Right renal pelvis (tissue), 4 donors: ENCODE results near the gene SERTAD2. TPM values are rescaled to one million over a fixed set of nuclear protein-coding genes. Genes with fewer than 3 reads are reported as not detected.

Experiments used
- DNase-seq, 4 donors: peaks; one replicate each; pipeline ENCODE4 v3.0.0-alpha.2; 2013; ENCODE audit warnings: low read depth in 4 of 4, low spot score in 3 of 4, missing footprints in 1 of 4
- polyA plus RNA-seq, 4 donors: library from polyadenylated mRNA; unstranded; fragments of 120-200 nt; gene quantifications; one replicate each; pipeline ENCODE4 v1.2.1, GENCODE V29; 2013; ENCODE audit not compliant: insufficient read length in 4 of 4

Gene SERTAD2
- polyA plus RNA-seq, 4 donors = 23.4 to 29.5 (median 26.7) TPM

- DNase-seq = no peak
Measured at GRCh38 chr2:64650722-64651338, 2.9 kb downstream of the SERTAD2 start.

GRCh38 chr2:64650296-64650695 is 3.4 kb downstream of the SERTAD2 start:
- DNase-seq = no peak

GRCh38 chr2:64649626-64650025 is 4.1 kb downstream of the SERTAD2 start:
- DNase-seq = no peak

- DNase-seq = no peak
Measured at GRCh38 chr2:64649013-64649484, 4.7 kb downstream of the SERTAD2 start.

- peak in 3 of 4 donors; percentile 71 to 78 (median 74) for DNase-seq
Measured at GRCh38 chr2:64646007-64646880, 7.5 kb downstream of the SERTAD2 start.

GRCh38 chr2:64644458-64645382 is 9.0 kb downstream of the SERTAD2 start:
- peak; percentile 83 to 90 (median 88) for DNase-seq

- DNase-seq = no peak
Measured at GRCh38 chr2:64643838-64644457, 9.8 kb downstream of the SERTAD2 start.

- no peak for DNase-seq
Measured at GRCh38 chr2:64641599-64641998, 12.1 kb downstream of the SERTAD2 start.

- no peak for DNase-seq
Measured at GRCh38 chr2:64640153-64641044, 13.3 kb downstream of the SERTAD2 start.

GRCh38 chr2:64639691-64640090 is 14.0 kb downstream of the SERTAD2 start:
- no peak for DNase-seq

GRCh38 chr2:64638502-64639120 is 15.1 kb downstream of the SERTAD2 start:
- no peak for DNase-seq

GRCh38 chr2:64637931-64638330 is 15.8 kb downstream of the SERTAD2 start:
- DNase-seq = no peak

GRCh38 chr2:64637000-64637635 is 16.6 kb downstream of the SERTAD2 start:
- DNase-seq = no peak

GRCh38 chr2:64635976-64636911 is 17.5 kb downstream of the SERTAD2 start:
- no peak for DNase-seq

- no peak for DNase-seq
Measured at GRCh38 chr2:64634345-64635267, 19.1 kb downstream of the SERTAD2 start.
